Nephron (organoid): Measurements from ENCODE around the gene MAGI1.

Experiments used
- H3K27ac Mint-ChIP-seq, 3 experiments: 2 replicates each; pipeline ENCODE4 v1.8.0; 2020; ENCODE audit warnings: mixed read lengths in 3 of 3, mild to moderate bottlenecking in 2 of 3, moderate library complexity in 1 of 3
- H3K27me3 Mint-ChIP-seq: 2 replicates; pipeline ENCODE4 v1.8.0; 2021; ENCODE audit warnings: low read depth, mild to moderate bottlenecking, moderate library complexity, mixed read lengths
- H3K36me3 Mint-ChIP-seq: 2 replicates; pipeline ENCODE4 v1.8.0; 2020; ENCODE audit warnings: low read depth, mixed read lengths
- H3K4me1 Mint-ChIP-seq: 2 replicates; pipeline ENCODE4 v1.8.0; 2020; ENCODE audit warnings: mixed read lengths
- H3K4me3 Mint-ChIP-seq, 3 experiments: 2 replicates each; pipeline ENCODE4 v1.8.0; 2020; ENCODE audit warnings: mild to moderate bottlenecking in 3 of 3, mixed read lengths in 3 of 3, moderate library complexity in 2 of 3
- H3K9me3 Mint-ChIP-seq: 2 replicates; pipeline ENCODE4 v1.8.0; 2020; ENCODE audit warnings: mixed read lengths
- CTCF ChIP-seq, 3 experiments: fragments of 200-600 bp; sonication (generic); IDR thresholded peaks; one replicate each; pipeline ENCODE4 v1.5.0; 2021; ENCODE audit warnings: antibody characterized with exemption in 3 of 3; ENCODE audit not compliant: unreplicated experiment in 3 of 3

MAGI1 gene

GRCh38 chr3:65945480-65945879, 93.2 kb downstream of the MAGI1 start:
- Mint-ChIP-seq H3K27ac (no peak overlapping the region), H3K36me3 (no peaks in the 10 kb centered on the region)

GRCh38 chr3:65944252-65944651, 94.5 kb downstream of the MAGI1 start:
- H3K36me3 Mint-ChIP-seq = no peaks in the 10 kb centered on the region

More at GRCh38 chr3:65945480-65945879, 93.2 kb downstream of the MAGI1 start:
- no peak overlapping the region for H3K4me3 Mint-ChIP-seq
- H3K4me1 Mint-ChIP-seq = peaks cover 36% of the 10 kb centered on the region
- TF ChIP-seq CTCF (IDR thresholded peaks at IDR 0.05; ENCODE audit: unreplicated experiment in 3 of 3) = no peak
- no peaks in the 10 kb centered on the region for H3K9me3 Mint-ChIP-seq
- no peaks in the 10 kb centered on the region for H3K27me3 Mint-ChIP-seq

GRCh38 chr3:65939801-65940246, 98.9 kb downstream of the MAGI1 start:
- H3K4me3 Mint-ChIP-seq = no peak overlapping the region

More at GRCh38 chr3:65944252-65944651, 94.5 kb downstream of the MAGI1 start:
- H3K27me3 Mint-ChIP-seq = no peaks in the 10 kb centered on the region
- H3K27ac Mint-ChIP-seq = no peak overlapping the region
- H3K4me3 Mint-ChIP-seq = no peak overlapping the region
- no peaks in the 10 kb centered on the region for H3K9me3 Mint-ChIP-seq
- peaks cover 33% of the 10 kb centered on the region for H3K4me1 Mint-ChIP-seq
- no peak for TF ChIP-seq CTCF (IDR thresholded peaks at IDR 0.05; ENCODE audit: unreplicated experiment in 3 of 3)

GRCh38 chr3:65939184-65939583, 99.5 kb downstream of the MAGI1 start:
- H3K27ac Mint-ChIP-seq = no peak overlapping the region
- no peak overlapping the region for H3K4me3 Mint-ChIP-seq
- no peaks in the 10 kb centered on the region for H3K36me3 Mint-ChIP-seq
- no peaks in the 10 kb centered on the region for H3K27me3 Mint-ChIP-seq
- no peak for TF ChIP-seq CTCF (IDR thresholded peaks at IDR 0.05; ENCODE audit: unreplicated experiment in 3 of 3)
- H3K9me3 Mint-ChIP-seq = no peaks in the 10 kb centered on the region
- H3K4me1 Mint-ChIP-seq = peaks cover 15% of the 10 kb centered on the region

More at GRCh38 chr3:65939801-65940246, 98.9 kb downstream of the MAGI1 start:
- Mint-ChIP-seq H3K27ac (no peak overlapping the region), H3K4me1 (peaks cover 15% of the 10 kb centered on the region), H3K9me3 (no peaks in the 10 kb centered on the region), H3K36me3 (no peaks in the 10 kb centered on the region), H3K27me3 (no peaks in the 10 kb centered on the region)
- no peak for TF ChIP-seq CTCF (IDR thresholded peaks at IDR 0.05; ENCODE audit: unreplicated experiment in 3 of 3)

- peaks cover 15% of the 10 kb centered on the region for H3K4me1 Mint-ChIP-seq
- no peaks in the 10 kb centered on the region for H3K27me3 Mint-ChIP-seq
- H3K27ac Mint-ChIP-seq = no peak overlapping the region
- no peaks in the 10 kb centered on the region for H3K36me3 Mint-ChIP-seq
- H3K9me3 Mint-ChIP-seq = no peaks in the 10 kb centered on the region
- no peak for TF ChIP-seq CTCF (IDR thresholded peaks at IDR 0.05; ENCODE audit: unreplicated experiment in 3 of 3)
- H3K4me3 Mint-ChIP-seq = no peak overlapping the region
Observed at GRCh38 chr3:65938676-65939075, 100.0 kb downstream of the MAGI1 start.

- Mint-ChIP-seq H3K27me3 (no peaks in the 10 kb centered on the region), H3K4me1 (peaks cover 15% of the 10 kb centered on the region), H3K9me3 (peaks cover 4% of the 10 kb centered on the region), H3K27ac (no peak overlapping the region), H3K4me3 (no peak overlapping the region), H3K36me3 (peaks cover 4% of the 10 kb centered on the region)
- TF ChIP-seq CTCF (IDR thresholded peaks at IDR 0.05; ENCODE audit: unreplicated experiment in 3 of 3) = no peak
Observed at GRCh38 chr3:65938147-65938546, 100.6 kb downstream of the MAGI1 start.
